ENCODE results near the gene SMIM21.

SMIM21 gene

DNA sequence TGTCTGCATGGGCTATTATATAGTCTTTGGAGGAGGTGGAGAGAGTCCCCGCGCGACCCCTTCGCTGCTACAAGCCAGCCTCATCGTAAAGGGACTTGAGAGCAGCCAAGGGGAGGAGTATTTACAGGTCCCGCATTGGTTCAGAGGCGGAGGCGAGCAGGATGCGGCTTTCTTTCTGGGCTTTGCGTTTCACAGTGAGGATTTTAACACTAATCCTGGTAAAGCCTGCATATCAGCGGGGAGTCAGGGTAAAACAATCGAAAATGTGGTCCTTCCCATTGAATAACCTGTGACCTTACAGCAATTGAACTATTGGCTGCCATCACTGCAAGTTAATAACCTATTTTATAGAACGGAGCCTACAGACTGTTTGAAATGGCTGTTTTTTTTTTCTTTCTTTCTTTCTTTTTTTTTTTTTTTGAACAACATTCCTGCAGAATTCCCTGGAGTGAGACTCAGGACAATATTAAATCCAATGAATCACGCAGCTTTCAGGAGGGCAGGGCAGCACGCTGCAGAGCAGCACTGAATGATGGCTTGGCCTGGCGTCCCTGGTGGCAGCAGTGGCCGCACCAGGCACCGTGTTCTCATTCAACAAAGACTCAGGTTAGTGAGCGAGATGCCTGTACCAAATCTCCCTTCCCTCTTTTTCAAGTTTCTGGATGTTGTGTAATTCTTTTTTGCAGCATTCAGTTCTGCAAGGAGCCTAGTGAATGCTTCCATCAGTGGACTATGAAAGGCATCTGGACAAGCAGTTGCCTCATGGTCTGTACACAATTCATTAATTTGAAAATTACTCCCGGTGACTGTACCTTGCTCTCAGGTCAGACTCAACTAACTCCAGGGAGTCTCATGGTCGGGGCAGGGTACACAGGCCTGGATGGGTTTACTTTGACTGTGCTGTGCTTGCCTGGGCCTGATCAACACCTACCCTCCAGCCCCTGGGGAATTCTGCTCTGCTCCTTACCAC is 19.8 kb downstream of the SMIM21 start:
- TF ChIP-seq ZNF384 (IDR thresholded peaks at IDR 0.05): no peak
- no peak for TF ChIP-seq SUZ12 (IDR thresholded peaks at IDR 0.05)
- TF ChIP-seq FOXM1 (IDR thresholded peaks at IDR 0.05; ENCODE audit: borderline replicate concordance): no peak
- no peak for TF ChIP-seq PKNOX1 (IDR thresholded peaks at IDR 0.05)
- no peak for TF ChIP-seq FOXA1 (IDR thresholded peaks at IDR 0.05)
- TF ChIP-seq ELF4 (IDR thresholded peaks at IDR 0.05): no peak
- TF ChIP-seq FOXK2 (IDR thresholded peaks at IDR 0.05): no peak
- TF ChIP-seq CTBP1 (IDR thresholded peaks at IDR 0.05; ENCODE audit: borderline replicate concordance): no peak
- TF ChIP-seq SP1 (IDR thresholded peaks at IDR 0.05): no peak
- no peak for TF ChIP-seq NFRKB (IDR thresholded peaks at IDR 0.05)
- CTCF ChIA-PET: no interaction called here
- POLR2A ChIA-PET: no interaction called here
- no peak for DNase-seq (ENCODE audit: extremely low spot score)

DNA sequence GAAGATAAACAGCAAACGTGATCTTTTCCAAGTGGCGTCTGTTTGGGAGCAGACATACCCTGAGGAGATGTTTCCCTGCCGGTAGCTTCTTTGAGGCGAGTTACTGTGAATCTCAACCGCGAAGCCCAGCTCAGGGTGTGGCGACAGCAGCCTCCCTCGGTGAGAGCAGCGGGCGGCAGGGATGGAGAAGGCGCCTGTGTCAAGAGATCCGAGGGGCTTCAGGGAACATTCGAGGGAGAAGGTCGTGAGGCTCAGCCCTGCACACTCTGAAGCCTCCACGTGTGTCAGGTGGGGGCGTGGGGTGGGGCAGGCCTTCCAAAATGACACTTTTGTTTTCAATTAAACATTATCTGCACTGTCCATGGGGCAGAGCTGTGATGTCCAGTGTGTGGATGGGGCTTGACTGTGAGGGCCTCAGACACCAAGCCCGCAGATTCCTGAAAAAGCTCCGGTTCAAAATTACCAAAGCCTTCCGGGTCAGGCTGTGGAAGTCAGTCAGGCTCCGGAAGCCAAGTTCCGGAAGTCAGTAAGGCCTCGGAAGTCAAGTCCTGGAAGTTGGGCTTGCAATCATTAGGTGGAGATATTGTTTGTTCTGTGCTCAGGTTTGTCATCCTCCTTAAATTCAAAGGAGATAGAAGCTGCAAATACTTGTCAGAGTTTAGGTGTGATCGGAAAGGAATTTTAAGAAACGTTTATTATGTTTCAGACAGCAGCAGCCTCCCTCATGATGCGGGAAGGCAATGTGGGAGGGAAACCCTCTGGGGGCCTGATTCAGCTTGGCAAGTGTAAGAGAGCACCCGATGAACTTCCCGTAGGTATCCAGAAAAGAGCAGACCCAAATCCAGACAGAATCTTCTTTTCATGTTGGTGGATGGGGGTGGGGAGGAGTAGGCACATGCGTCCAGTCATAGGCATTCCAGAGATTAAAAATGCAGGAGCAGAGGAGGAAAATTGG is 20.7 kb downstream of the SMIM21 start:
- POLR2A ChIA-PET: no interaction called here
- no peak for TF ChIP-seq TARDBP (IDR thresholded peaks at IDR 0.05)
- TF ChIP-seq SP1 (IDR thresholded peaks at IDR 0.05): no peak
- TF ChIP-seq SUZ12 (IDR thresholded peaks at IDR 0.05): no peak
- TF ChIP-seq LEF1 (IDR thresholded peaks at IDR 0.05; ENCODE audit: borderline replicate concordance): no peak
- CTCF ChIA-PET: no interaction called here
- DNase-seq (ENCODE audit: extremely low spot score): no peak

GRCh38 chr18:75405351-75405750 is 22.2 kb downstream of the SMIM21 start:
- no peak for TF ChIP-seq PKNOX1 (IDR thresholded peaks at IDR 0.05)
- no peak for TF ChIP-seq CTBP1 (IDR thresholded peaks at IDR 0.05; ENCODE audit: borderline replicate concordance)
- no peak for TF ChIP-seq LEF1 (IDR thresholded peaks at IDR 0.05; ENCODE audit: borderline replicate concordance)
- TF ChIP-seq HDGF (IDR thresholded peaks at IDR 0.05; ENCODE audit: borderline replicate concordance): no peak
- no peak for TF ChIP-seq L3MBTL2 (conservative IDR thresholded peaks at IDR 0.05)
- no peak for TF ChIP-seq FOXA1 (IDR thresholded peaks at IDR 0.05)
- no peak for TF ChIP-seq ZNF384 (IDR thresholded peaks at IDR 0.05)
- TF ChIP-seq BHLHE40 (IDR thresholded peaks at IDR 0.05; ENCODE audit: borderline replicate concordance): no peak
- TF ChIP-seq NFRKB (IDR thresholded peaks at IDR 0.05): no peak
- no peak for TF ChIP-seq SUZ12 (IDR thresholded peaks at IDR 0.05)
- TF ChIP-seq TARDBP (IDR thresholded peaks at IDR 0.05): no peak
- no peak for TF ChIP-seq ELF4 (IDR thresholded peaks at IDR 0.05)
- no peak for TF ChIP-seq ARNT (IDR thresholded peaks at IDR 0.05)
- TF ChIP-seq SP1 (IDR thresholded peaks at IDR 0.05): no peak
- no peak for TF ChIP-seq FOXK2 (IDR thresholded peaks at IDR 0.05)
- no peak for TF ChIP-seq FOXM1 (IDR thresholded peaks at IDR 0.05; ENCODE audit: borderline replicate concordance)
- CTCF ChIA-PET: no interaction called here
- POLR2A ChIA-PET: no interaction called here
- DNase-seq (ENCODE audit: extremely low spot score): no peak

DNA sequence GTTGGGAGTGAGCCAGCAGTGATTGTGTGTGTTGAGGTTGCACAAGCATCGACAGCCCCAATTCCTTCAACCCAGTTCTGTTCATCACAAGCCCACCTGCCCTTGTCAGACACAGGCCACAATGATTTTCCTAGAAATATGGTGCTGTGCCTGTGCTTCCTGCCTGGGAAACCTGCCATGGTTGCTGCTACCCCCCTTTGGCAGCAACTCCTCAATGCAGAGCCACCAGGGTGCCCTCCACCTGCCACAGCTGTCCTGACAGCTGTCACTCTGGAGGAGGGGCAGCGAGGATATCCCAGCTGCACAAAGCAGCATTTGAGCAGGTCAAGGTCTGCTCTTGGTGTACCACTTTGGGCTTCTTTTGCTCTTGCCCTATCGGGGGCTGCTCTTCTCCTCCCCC is 27.1 kb downstream of the SMIM21 start:
- ChIA-PET CTCF (no interaction called here), POLR2A (no interaction called here)
- no peak for DNase-seq (ENCODE audit: extremely low spot score)
- TF ChIP-seq ZNF384 (IDR thresholded peaks at IDR 0.05) (no peak), ELF4 (IDR thresholded peaks at IDR 0.05) (no peak), ARNT (IDR thresholded peaks at IDR 0.05) (no peak), SP1 (IDR thresholded peaks at IDR 0.05) (no peak), HDGF (IDR thresholded peaks at IDR 0.05; ENCODE audit: borderline replicate concordance) (no peak), PKNOX1 (IDR thresholded peaks at IDR 0.05) (no peak), LEF1 (IDR thresholded peaks at IDR 0.05; ENCODE audit: borderline replicate concordance) (no peak), L3MBTL2 (conservative IDR thresholded peaks at IDR 0.05) (no peak), FOXA1 (IDR thresholded peaks at IDR 0.05) (no peak), FOXK2 (IDR thresholded peaks at IDR 0.05) (no peak), BHLHE40 (IDR thresholded peaks at IDR 0.05; ENCODE audit: borderline replicate concordance) (no peak), FOXM1 (IDR thresholded peaks at IDR 0.05; ENCODE audit: borderline replicate concordance) (no peak), NFRKB (IDR thresholded peaks at IDR 0.05) (no peak), CTBP1 (IDR thresholded peaks at IDR 0.05; ENCODE audit: borderline replicate concordance) (no peak), TARDBP (IDR thresholded peaks at IDR 0.05) (no peak)

DNA sequence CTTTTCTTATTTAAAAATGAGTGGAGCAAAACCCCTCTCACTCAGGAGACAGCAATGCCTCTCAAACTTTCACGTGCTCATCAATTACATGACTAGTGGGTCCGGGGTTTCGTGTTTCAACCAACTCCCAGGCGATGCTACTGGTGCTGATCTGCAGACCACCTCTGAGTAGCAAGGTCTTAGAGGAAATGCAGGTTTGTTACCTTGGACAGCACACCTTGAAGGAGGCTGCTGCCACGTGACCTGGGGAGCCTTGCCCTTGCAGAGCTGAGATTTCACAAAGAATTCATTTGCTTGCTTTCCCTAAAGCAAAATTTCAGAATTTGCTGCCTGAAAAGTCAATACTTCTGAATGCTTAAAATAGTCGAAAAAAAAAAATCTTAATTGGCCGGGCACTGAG is 32.4 kb downstream of the SMIM21 start:
- CTCF ChIA-PET: no interaction called here
- no peak for DNase-seq (ENCODE audit: extremely low spot score)
- TF ChIP-seq ARNT (IDR thresholded peaks at IDR 0.05) (no peak), PKNOX1 (IDR thresholded peaks at IDR 0.05) (no peak), TARDBP (IDR thresholded peaks at IDR 0.05) (no peak), BHLHE40 (IDR thresholded peaks at IDR 0.05; ENCODE audit: borderline replicate concordance) (no peak), FOXK2 (IDR thresholded peaks at IDR 0.05) (no peak), HDGF (IDR thresholded peaks at IDR 0.05; ENCODE audit: borderline replicate concordance) (no peak), LEF1 (IDR thresholded peaks at IDR 0.05; ENCODE audit: borderline replicate concordance) (no peak), SUZ12 (IDR thresholded peaks at IDR 0.05) (no peak), SP1 (IDR thresholded peaks at IDR 0.05) (no peak), NFRKB (IDR thresholded peaks at IDR 0.05) (no peak), ELF4 (IDR thresholded peaks at IDR 0.05) (no peak)
- POLR2A ChIA-PET: no interaction called here
